Thymus (tissue), 11 donors: ENCODE data around the gene IL4. TPM values are rescaled to one million over a fixed set of nuclear protein-coding genes. Genes with fewer than 3 reads are reported as not detected.

Source experiments
- DNase-seq, 9 donors: peaks; one replicate each; pipeline ENCODE4 v3.0.0-alpha.2; 2013; ENCODE audit warnings: low spot score in 9 of 9, low read depth in 6 of 9, missing footprints in 1 of 9
- H3K27ac ChIP-seq, 2 donors: one replicate each; pipeline ENCODE4 v1.5.1; 2013; ENCODE audit warnings: control low read depth in 1 of 2, low read depth in 1 of 2, low read length in 1 of 2, mild to moderate bottlenecking in 1 of 2, moderate library complexity in 1 of 2
- H3K27me3 ChIP-seq, 2 donors: one replicate each; pipeline ENCODE4 v1.5.1; 2013; ENCODE audit warnings: low read length in 1 of 2; ENCODE audit not compliant: control insufficient read depth in 2 of 2, insufficient read depth in 1 of 2
- H3K36me3 ChIP-seq, 2 donors: one replicate each; pipeline ENCODE4 v1.5.1; 2013; ENCODE audit warnings: low read length in 1 of 2, mild to moderate bottlenecking in 1 of 2, moderate library complexity in 1 of 2; ENCODE audit not compliant: control insufficient read depth in 2 of 2, insufficient read depth in 2 of 2
- H3K4me1 ChIP-seq, 2 donors: one replicate each; pipeline ENCODE4 v1.5.1; 2013; ENCODE audit warnings: low read length in 2 of 2; ENCODE audit not compliant: control insufficient read depth in 2 of 2, insufficient read depth in 2 of 2
- H3K4me3 ChIP-seq, 2 donors: one replicate each; pipeline ENCODE4 v1.5.1; 2013; ENCODE audit warnings: low read length in 2 of 2, control low read depth in 1 of 2, mild to moderate bottlenecking in 1 of 2
- H3K9me3 ChIP-seq, 2 donors: one replicate each; pipeline ENCODE4 v1.5.1; 2013; ENCODE audit warnings: low read length in 1 of 2, mild to moderate bottlenecking in 1 of 2; ENCODE audit not compliant: control insufficient read depth in 2 of 2, insufficient read depth in 1 of 2
- WGBS: extraction: QIAGEN DNeasy Blood & Tissue Kit; methylation state at CpG from one replicate; pipeline ENCODE4 v1.1.7; 2013; 5-methylcytosine and 5-hydroxymethylcytosine counted together
- polyA plus RNA-seq: library from polyadenylated mRNA; stranded (reverse); fragments of 200-250 nt; gene quantifications from one replicate; pipeline ENCODE4 v1.2.3, GENCODE V29; 2013
- total RNA-seq: library from RNA; stranded (reverse); fragments of 120-200 nt; gene quantifications from one replicate; pipeline ENCODE4 v1.2.4, GENCODE V29; 2013
- donor health status: healthy.

The IL4 gene
- total and polyA plus RNA-seq, 2 donors: 0.59 to 4.5 TPM

GRCh38 chr5:132695956-132696355 lies 22.2 kb downstream of the IL4 start:
- no peaks in the 10 kb centered on the region for H3K27me3 ChIP-seq
- 98% methylated on average over 4 of the region's 4 CpGs for WGBS

GRCh38 chr5:132704875-132705274 lies 31.1 kb downstream of the IL4 start:
- WGBS: 95% methylated on average over 1 of the region's 1 CpG
- Histone ChIP-seq H3K4me3 (no peak overlapping the region), H3K27ac (no peak overlapping the region), H3K4me1 (no peaks in the 10 kb centered on the region), H3K36me3 (peaks cover under 1 to 8% of the 10 kb centered on the region in 2 donors), H3K9me3 (no peaks in the 10 kb centered on the region), H3K27me3 (no peaks in the 10 kb centered on the region)
- no peak for DNase-seq

More at GRCh38 chr5:132695956-132696355, 22.2 kb downstream of the IL4 start:
- no peaks in the 10 kb centered on the region for H3K9me3 ChIP-seq
- no peak overlapping the region for H3K4me3 ChIP-seq
- DNase-seq: no peak
- H3K36me3 ChIP-seq: peaks cover 3 to 16% of the 10 kb centered on the region in 2 donors
- H3K4me1 ChIP-seq: no peaks in the 10 kb centered on the region
- no peak overlapping the region for H3K27ac ChIP-seq

GRCh38 chr5:132708645-132709044 lies 34.9 kb downstream of the IL4 start:
- H3K4me3 ChIP-seq: no peak overlapping the region
- no peaks in the 10 kb centered on the region for H3K4me1 ChIP-seq
- no peaks in the 10 kb centered on the region for H3K27me3 ChIP-seq
- H3K27ac ChIP-seq: no peak overlapping the region
- DNase-seq: no peak
- H3K36me3 ChIP-seq: no peaks in the 10 kb centered on the region
- H3K9me3 ChIP-seq: no peaks in the 10 kb centered on the region

GRCh38 chr5:132714456-132715307 lies 40.9 kb downstream of the IL4 start:
- no peak overlapping the region for H3K4me3 ChIP-seq
- H3K9me3 ChIP-seq: no peaks in the 10 kb centered on the region
- no peaks in the 10 kb centered on the region for H3K4me1 ChIP-seq
- no peak overlapping the region for H3K27ac ChIP-seq
- 70% methylated on average over 11 of the region's 11 CpGs for WGBS
- DNase-seq: peak in 1 of 9 donors; percentile 24
- H3K27me3 ChIP-seq: no peaks in the 10 kb centered on the region
- peaks cover 0 to 5% of the 10 kb centered on the region in 2 donors for H3K36me3 ChIP-seq

GRCh38 chr5:132718544-132719312 lies 44.9 kb downstream of the IL4 start:
- Histone ChIP-seq H3K27me3 (no peaks in the 10 kb centered on the region), H3K27ac (no peak overlapping the region), H3K36me3 (peaks cover 0 to 9% of the 10 kb centered on the region in 2 donors), H3K4me3 (no peak overlapping the region), H3K9me3 (no peaks in the 10 kb centered on the region), H3K4me1 (no peaks in the 10 kb centered on the region)
- DNase-seq: no peak
- WGBS: 99% methylated on average over 5 of the region's 5 CpGs

GRCh38 chr5:132725745-132726144 lies 52.0 kb downstream of the IL4 start:
- Histone ChIP-seq H3K4me1 (no peaks in the 10 kb centered on the region), H3K4me3 (no peak overlapping the region), H3K27ac (no peak overlapping the region), H3K9me3 (no peaks in the 10 kb centered on the region), H3K36me3 (peaks cover 0 to 12% of the 10 kb centered on the region in 2 donors), H3K27me3 (no peaks in the 10 kb centered on the region)
- DNase-seq: no peak
- 98% methylated on average over 2 of the region's 2 CpGs for WGBS

GRCh38 chr5:132729896-132730295 lies 56.1 kb downstream of the IL4 start:
- 99% methylated on average over 10 of the region's 10 CpGs for WGBS
- no peak overlapping the region for H3K27ac ChIP-seq
- H3K4me3 ChIP-seq: no peak overlapping the region
- no peaks in the 10 kb centered on the region for H3K27me3 ChIP-seq
- peaks cover 0 to 12% of the 10 kb centered on the region in 2 donors for H3K36me3 ChIP-seq
- no peak for DNase-seq
- H3K9me3 ChIP-seq: no peaks in the 10 kb centered on the region
- no peaks in the 10 kb centered on the region for H3K4me1 ChIP-seq
